HPDE6-E6E7 (cell line): ENCODE results near the gene RFPL2.
A peak's percentile ranks its signal among the peaks of the same experiment; 100 is the strongest.
"Not testable (repeated sequence)": the region's sequence is repeated elsewhere in the genome, so short reads cannot be mapped to it uniquely, and the experiment has no call there.

Experiments used
- DNase-seq: peaks from one replicate; pipeline ENCODE4 v3.0.0; 2011; ENCODE audit warnings: missing footprints; ENCODE audit errors: extremely low spot score

RFPL2 gene

DNA sequence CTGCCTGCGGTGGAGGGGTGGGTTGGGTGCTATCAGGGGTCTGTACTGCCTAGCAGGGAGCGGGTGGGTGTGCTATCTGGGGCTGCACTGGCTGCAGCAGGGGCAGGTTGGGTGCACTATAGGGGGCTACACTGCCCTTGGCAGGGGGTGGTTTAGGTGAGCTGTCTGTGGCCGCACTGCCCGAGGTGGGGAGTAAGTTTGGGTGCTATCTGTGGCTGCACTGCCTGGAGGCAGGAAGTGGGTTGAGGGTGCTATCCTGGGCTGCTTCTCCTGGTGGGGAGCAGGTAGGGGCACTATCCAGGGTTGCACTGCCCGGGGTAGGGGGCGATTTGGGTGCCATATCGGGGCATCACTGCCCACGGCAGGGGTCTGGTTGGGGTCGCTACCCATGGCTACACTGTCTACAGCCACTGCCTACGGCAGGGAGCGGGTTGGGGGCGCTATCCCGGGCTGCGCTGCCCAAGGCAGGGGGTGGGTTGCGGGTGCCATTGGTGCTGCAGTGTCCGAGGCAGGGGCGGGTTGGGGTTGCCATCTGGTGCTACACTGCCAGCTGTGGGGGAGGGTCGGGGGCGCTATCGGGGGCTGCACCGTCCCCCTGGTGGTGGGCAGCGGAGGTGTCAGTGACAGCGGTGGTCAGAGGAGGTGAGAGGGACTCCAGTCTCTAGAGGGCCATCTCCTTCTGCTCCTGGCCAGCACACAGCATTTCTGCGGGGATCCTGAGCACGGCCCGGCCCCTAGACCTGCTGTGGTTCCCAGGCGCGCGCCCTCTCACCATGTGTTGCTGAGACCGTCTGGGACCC, 1.3 kb upstream of the RFPL2 start:
- no peak for DNase-seq

DNA sequence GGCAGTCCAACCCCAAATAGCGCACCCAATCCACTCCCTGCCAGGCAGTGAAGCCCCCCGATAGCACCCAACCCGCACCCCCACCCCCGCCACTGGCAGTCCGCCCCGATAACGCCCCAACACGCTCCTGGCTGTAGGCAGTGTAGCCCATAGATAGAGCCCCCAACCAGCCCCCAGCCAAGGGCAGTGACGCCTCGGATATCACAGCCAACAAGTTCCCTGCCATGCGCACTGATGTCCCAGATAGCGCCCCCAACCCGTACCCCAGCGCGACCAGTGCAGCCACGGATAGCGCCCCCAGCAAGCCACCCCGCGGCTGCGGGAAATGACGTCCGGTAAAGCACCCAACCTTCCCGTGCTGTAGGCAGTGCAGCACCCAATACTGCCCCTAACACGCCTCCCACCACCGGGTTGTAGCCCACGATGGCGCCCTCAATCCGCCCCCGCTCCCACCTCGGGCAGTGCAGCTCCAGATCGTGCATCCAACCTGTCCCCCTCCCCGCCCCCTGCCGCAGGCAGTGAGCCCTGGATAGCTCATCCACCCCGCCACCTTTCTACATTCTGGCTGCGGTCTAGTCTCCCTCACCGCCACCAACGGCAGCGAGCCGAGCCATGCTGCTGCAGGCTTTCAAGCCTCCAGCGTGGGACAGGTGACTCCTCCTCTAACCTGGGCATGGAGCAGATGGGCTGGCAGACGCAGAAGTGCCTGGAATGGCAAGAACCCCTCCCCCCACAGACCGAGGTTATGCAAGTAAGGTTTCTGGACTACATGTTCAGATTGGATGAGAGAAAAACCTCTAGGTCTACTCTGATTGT, 625 bp downstream of the RFPL2 start:
- DNase-seq, result no peak

DNA sequence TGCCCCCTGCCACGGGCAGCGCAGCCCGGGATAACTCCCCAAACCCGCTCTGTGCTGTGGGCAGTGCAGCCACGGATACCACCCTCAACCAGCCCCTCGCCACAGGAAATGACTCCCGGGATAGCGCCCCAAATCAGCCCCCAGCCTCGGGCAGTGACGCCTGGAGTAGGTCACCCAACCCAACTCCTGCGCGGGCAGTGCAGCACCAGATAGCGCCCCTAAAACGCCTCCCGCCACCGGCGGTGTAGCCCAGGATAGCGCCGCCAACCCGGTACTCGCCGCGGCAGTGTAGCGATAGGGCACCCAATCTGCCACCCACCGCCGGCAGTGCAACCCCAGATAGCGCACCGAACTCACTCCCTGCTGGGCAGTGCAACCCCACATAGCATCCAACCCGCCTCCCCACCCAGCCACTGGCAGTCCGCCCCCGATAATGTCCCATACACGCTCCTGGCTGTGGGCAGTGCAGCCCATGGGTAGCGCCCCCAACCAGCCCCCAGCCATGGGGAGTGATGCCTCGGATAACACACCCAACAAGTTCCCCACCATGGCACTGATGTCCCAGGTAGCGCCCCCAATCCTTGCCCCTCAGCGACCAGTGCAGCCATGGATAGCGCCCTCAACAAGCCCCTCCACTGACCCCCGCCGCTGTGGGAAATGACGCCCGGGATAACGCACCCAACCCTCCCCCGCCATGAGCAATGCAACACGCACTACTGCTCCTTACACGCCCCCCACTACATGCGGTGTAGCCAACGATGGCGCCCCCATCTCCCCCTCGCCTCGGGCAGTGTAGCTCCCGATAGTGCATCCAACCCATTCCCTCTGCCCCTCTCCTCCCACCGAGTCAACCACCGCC, 1.5 kb downstream of the RFPL2 start:
- DNase-seq, result no peak

DNA sequence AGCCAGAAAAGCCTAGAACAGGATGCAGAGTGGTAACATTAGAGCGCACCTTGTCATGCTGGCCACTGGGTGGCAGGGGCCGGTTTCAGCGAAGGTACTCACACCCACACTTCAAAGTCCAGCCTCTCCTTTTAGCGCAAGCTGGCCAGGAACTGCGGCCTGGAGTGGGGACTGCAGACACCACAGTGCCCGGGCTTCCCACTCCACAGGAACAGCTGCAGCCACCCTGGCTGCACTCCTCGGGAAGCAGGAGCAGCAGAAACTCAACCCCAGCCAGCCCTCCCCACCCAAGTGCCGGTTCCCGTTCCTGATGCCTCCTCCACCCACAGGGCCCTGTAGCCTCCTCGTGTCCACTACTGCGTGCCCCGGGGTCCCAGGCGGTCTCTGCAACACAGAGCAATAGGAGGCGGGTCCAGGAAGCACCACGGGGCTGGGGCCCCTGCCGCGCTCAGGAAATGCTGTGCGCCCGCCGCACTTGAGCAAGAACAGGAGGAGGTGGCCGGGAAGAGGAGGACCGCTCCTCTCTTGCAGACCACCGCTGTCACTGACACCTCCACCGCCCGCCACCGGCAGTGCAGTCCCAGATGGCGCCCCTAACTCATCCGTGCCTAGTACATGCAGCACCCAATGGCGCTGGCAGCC, 2.2 kb downstream of the RFPL2 start:
- DNase-seq, result peak; percentile 55

DNA sequence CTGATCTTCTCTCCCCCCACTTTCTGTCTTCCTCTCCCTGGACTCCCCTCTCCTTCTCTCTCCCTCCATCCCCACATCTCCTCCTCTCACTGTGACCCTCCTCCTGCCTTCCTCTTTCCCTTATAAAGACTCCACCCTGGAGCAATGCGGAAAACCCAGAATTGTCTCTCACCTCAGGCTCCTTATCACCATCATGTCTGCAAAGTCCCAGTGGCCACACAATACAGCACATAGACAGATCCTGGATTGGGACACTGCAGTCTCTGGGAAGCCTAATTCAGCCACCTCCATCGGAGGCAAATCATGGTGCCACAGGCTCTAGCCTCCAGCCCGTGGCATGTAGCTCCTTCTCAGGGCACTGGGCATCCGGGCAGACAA, 2.7 kb downstream of the RFPL2 start:
- DNase-seq, result no peak

DNA sequence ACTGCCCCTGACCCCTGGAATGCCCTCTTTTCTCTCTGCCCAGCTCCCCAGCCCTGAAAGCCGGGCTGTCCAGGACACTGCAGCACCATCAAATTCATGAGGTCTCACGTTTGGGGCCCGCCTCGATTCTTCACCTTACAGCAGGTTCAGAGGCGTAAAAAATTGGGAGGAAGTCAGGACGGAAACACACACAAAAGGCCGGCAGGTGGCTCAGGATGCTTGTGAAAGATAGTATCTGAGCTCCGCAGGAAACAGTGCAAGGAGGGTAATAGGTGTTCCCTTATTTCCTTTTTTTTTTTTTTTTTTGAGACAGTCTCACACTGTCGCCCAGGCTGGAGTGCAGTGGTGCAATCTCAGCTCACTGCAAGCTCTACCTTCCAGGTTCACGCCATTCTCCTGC, 4.1 kb downstream of the RFPL2 start:
- DNase-seq, result no peak

DNA sequence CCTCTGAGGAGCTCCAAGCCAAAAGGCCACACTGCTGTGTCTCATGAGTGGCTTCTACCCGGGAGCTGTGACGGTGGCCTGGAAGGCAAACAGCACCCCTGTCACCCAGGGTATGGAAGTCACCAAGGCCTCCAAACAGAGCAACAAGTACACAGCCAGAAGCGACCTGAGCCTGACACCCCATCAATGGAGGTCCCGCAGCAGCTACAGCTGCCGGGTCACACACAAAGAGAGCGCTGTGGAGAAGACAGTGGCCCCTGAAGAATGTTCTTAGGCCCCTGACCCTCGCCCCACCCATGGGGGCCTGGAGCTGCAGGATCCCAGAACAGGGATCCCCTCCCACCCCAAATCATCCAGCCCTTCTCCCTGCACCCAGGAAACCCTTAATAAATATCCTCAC, 4.9 kb downstream of the RFPL2 start:
- DNase-seq, result no peak

DNA sequence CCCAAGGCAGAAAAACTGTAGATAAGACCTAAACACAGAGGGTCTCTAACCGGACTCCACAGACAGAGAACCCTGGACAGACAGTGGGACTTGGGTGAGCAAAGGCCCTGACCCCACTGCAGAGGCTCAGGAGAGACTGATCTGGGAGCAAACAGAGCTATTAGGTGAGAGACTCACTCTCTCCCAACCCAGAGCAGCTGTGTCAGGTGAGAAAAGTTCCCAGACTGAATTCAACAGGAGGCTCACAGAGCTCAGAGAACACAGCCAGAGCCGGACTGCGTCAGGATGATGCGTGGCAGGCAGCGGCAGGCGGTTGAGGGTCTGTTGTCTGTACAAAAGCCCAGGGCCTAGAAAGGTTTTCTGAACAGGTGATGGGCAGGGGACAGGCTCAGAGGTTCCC, 5.5 kb downstream of the RFPL2 start:
- DNase-seq, result no peak

DNA sequence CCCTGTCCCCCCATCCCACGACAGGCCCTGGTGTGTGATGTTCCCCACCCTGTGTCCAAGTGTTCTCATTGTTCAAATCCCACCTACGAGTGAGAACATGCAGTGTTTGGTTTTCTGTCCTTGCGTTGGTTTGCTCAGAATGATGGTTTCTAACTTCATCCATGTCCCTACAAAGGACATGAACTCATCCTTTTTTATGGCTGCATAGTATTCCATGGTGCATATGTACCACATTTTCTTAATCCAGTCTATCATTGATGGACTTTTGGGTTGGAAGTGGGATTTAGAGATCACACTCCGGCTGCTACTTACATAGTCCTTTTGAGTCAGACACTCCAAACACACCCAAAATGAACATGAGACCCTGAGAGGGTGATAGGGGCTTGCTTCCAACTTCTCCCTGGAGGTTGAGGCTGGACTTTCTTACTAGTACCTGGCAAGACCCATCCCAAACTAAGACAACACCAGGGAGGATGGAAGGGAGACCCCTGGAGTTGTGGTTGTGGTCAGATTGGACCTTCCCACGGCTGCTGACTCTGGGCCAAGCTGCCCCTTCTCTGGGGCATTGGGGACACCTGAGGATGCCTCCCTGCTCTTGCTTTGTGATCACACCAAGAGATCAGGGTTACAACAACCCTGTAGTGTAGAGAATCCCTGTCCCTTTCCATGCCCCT, 7.2 kb downstream of the RFPL2 start:
- not testable (repeated sequence) for DNase-seq

DNA sequence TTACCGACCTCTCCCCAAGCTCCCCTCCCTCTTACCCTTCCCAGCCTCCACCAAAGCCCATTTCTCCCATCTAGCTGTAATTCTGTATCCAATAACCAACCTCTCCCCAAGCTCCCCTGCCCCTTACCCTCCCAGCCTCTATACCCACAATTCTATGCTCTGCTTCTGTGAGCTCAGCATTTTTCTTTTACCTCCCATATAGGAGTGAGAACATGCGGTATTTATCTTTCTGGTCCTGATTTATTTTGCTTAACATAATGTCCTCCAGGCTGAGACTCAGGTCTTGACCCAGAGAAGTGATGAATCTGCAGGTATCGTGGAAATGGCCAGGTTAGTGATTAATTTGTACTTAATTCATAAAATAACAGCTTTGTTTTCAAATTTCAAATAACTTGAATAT, 9.0 kb downstream of the RFPL2 start:
- DNase-seq, result not testable (repeated sequence)

DNA sequence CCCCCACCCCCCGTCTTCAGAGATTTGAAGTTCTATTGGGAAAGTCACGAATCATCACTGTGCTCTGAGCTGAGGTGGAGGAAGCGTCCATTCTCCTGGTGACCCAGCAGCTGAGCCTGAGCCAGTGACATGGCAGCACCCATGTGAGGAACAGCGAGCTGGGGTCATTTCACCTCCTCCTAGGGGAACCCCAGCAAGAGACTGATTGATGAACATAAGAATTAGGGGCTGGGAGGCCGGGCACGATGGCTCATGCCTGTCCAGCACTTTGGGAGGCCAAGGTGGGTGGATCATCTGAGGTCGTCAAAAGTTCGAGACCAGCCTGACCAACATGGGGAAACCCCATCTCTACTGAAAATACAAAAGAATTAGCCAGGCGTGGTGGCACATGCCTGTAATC, 11.5 kb downstream of the RFPL2 start:
- not testable (repeated sequence) for DNase-seq

DNA sequence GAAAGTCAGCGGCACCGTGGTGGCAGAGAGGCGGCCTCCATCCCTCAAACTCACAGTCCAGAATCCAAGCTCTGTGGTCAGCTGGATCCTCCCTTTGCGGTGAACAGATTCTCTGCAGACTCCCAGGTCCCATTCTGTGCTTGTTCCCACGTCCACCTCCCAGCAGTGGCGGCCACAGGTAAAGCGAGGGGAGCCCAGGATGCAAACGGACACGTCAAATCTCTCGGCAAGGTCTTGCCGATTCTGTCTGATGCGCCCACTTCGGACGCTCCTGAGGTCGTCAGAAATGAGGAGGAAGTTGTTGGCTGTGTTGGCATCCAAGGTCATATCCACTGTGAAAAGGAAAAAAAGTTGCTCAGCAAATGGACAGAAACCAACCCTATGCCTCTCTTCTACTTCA, 13.9 kb downstream of the RFPL2 start:
- DNase-seq, result not testable (repeated sequence)

DNA sequence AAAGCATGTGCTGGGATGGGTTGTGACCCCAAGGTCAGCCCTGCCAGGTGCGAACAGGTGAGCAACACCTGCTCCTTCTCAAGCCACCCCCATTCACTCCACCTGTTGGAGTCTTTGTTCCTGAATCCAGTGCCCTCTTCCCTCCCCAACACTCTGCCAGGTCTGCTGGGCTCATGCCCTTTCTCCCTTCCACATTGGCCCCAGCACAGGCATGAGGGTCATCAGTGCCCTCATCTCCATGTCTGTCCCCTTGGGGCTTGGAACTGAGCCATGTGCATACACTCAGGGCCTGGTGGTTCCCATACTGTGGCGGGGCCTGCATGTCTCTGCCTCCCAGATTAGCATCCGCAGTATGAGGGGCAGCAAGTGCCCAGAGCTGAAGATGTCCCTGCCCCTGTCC, 19.1 kb downstream of the RFPL2 start:
- DNase-seq, result no peak

DNA sequence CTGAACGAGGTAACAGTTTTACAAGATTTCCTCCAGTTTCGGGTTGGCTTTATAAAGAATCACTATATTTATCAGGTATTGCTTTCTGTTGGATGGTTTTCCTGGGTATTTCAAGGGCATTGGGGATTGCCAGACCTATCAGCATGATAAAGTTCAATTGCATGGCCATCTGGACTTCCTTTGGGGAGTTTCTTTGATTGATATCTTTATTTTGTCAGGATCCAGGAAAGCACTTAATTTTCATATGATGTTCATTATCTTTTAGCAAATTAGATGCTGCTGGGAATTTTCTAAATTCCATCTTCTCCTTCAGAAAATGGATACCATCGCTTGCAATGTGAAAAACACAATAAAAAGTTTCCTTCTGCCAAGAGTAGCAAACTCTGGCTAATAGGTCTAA, 21.2 kb downstream of the RFPL2 start:
- no peak for DNase-seq

DNA sequence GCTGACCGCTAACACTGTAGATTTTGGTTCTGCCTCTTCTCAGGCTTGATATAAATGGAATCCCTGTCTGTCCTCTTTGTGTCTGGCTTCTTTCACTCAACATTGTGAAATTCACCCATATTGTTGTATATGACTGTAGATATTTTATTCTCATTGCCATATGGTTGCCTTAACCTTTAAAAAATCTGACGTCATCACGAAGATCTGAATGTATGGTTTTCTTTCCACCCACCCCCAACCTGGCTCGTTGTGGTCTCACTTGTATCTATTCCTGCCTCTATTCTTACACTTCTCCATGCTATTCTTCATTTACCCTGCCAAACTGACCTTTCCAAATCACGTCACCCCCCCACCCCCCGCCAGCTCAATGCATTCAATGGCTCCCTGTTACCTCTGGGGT, 23.8 kb downstream of the RFPL2 start:
- no peak for DNase-seq

DNA sequence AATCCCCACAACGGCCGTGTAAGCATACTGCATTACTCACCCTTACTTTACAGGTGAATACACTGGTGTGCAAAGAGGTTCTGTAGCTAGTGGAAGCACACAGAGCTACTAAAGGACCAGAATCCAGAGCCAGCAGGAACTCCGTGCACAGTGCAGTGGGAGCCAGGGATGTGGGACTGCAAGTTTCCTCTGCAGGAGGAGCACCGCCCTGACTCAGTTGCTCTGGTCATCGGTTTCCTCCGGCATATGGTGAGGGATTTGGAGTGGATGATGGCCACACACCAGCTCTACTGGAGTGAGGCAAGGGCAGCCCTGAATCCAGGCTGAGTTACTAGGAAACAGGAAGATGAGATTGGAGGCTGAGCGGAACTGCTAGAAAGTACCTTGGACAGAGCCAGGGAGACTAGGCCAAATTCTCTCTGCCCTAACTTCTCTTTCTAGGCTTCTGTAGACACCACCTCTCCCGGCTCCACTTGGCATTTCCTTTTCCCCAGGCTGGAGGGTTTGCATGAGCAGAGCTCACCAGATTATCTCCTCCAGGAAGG, 27.6 kb downstream of the RFPL2 start:
- no peak for DNase-seq

DNA sequence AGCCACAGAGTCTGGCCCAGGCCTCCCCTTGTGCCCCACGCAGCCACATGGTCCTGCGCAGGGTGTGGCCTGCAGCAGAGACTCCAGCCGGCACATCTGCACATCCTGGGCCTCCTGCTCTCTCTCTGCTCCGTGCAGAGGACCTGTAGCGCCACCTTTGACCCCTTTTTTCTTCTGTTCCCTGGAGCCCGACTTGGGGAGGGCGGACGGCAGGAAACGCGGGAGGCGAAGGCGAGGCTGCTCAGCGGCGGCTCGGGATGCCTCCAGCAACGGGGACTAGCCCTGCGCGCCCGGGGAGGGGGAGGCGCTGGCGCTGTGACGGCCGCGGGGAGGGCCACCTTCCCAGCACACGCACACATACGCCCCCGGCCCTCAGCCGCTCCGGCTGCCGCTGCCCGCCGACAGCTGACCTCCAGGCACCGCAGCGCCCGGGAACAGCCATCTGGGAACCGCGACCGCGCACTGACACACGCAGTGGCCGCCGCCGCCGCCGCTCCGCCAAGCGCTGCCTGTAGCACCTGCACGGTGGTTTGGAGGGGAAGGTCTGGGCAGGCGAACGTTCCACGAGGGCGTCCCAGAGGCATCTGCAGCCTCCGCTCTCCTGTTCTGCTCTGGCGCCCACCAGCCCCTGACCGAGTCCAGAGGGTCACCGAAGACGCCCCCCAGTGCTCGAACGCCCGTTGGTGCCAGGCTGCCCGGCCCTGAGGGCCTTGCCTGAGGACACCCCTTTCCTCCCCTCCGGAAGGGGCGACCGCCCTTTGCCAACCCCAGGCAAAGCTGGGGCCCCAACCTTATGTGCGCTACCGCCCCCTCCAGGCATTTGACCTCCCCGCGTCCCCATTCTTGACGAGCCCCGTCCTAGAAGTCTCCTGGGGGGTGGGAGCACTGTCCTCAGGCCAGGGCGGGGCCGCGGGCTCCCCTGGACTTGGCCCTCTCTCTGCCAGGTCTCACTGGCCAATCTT, 28.9 kb downstream of the RFPL2 start:
- no peak for DNase-seq

DNA sequence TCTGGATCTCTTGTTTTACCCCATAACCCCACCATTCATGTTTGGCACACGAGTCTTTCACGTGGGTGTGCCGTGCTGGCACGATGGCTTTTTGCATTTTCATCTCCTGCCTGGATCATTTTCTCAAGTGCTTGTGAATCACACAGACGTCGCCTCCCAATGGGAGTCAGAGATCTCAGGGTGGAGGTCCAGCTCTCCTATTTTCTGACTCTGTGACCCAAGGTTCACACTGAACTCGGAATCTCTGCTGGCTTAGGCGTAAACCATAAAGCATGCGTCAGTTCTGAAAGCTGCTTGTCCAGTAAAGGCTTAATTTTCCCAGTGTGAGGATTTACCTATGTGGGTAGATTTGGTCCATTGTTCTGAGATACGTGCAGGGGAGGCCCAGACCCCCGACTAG, 29.8 kb downstream of the RFPL2 start:
- no peak for DNase-seq

DNA sequence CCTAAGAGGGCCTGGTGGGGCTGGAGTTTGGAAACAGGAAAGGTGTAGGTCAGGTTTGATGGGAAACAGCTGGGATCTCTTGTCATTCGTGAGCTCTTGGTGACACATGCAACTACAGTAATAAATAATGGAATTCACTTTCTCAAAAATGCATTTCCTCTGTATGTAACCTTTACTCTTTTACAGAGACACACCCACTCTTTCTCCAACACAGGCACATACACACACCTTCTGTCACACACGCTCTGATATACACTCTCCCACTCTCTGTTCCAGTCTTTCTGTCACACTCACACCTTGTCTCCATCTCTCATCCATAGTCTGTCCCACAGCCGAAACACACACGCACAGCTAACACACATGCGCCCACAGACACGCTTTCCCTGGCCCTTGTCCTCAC, 39.2 kb downstream of the RFPL2 start:
- DNase-seq, result no peak
